SH-SY5Y (cell line): ENCODE results near the gene PDP2.

Source experiments
- GATA2 ChIP-seq: IDR thresholded peaks from 2 replicates; pipeline ENCODE4 v1.6.1; 2011; ENCODE audit warnings: mild to moderate bottlenecking, low read depth, low read length
- GATA3 ChIP-seq: IDR thresholded peaks from 2 replicates; pipeline ENCODE4 v1.6.1; 2011; ENCODE audit warnings: low read depth, mild to moderate bottlenecking, low read length, moderate library complexity

DNA sequence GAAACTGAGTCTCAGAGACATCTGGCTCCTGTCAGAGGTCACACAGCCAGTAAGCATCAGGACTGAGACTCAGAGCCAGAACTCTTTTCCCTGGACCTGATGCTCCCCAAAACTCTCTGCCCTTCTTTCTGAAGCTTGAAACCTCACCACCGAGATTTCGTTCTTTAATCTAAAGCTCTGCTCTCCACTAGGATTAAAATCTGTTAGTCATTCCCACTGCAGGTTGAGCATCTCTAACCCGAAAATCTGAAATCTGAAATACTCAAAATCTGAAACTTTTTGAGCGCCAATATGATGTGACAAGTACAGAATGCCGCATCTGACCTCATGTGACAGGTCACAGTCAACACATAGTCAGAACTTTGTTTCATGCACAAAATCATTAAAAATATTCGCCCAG is 36.2 kb downstream of the PDP2 start:
- TF ChIP-seq GATA2 = no peak
- no peak for TF ChIP-seq GATA3
